Mesendoderm (in vitro differentiated cells): ENCODE data around the gene ZNF430.

Source experiments
- DNase-seq: peaks from one replicate; pipeline ENCODE4 v3.0.0; 2013
- H2AK5ac ChIP-seq: 2 replicates; pipeline ENCODE4 v1.6.1; 2013; ENCODE audit warnings: low read length, inconsistent platforms
- H2BK120ac ChIP-seq: 2 replicates; pipeline ENCODE4 v1.6.1; 2013; ENCODE audit warnings: low read depth, mild to moderate bottlenecking, low read length, moderate library complexity, mixed read lengths
- H2BK15ac ChIP-seq: replicated peaks from 2 replicates; pipeline ENCODE4 v1.6.1; 2013; ENCODE audit warnings: low read depth, mild to moderate bottlenecking, moderate library complexity
- H2BK5ac ChIP-seq: 2 replicates; pipeline ENCODE4 v1.6.1; 2013; ENCODE audit warnings: low read length, inconsistent platforms
- H3K18ac ChIP-seq: 2 replicates; pipeline ENCODE4 v1.6.1; 2013; ENCODE audit warnings: mild to moderate bottlenecking, low read length, mixed read lengths
- H3K23ac ChIP-seq: one replicate; pipeline ENCODE4 v1.6.1; 2013; ENCODE audit warnings: low read length
- H3K27ac ChIP-seq: 2 replicates; pipeline ENCODE4 v1.5.1; 2013; ENCODE audit warnings: low read depth, mild to moderate bottlenecking, inconsistent platforms, low read length, moderate library complexity
- H3K27me3 ChIP-seq: 2 replicates; pipeline ENCODE4 v1.6.1; 2013; ENCODE audit warnings: low read length, control low read depth, mild to moderate bottlenecking, inconsistent platforms; ENCODE audit not compliant: insufficient read depth, poor library complexity
- H3K36me3 ChIP-seq: 2 replicates; pipeline ENCODE4 v1.6.1; 2013; ENCODE audit warnings: low read length, inconsistent platforms; ENCODE audit not compliant: control insufficient read depth, insufficient read depth
- H3K4ac ChIP-seq: one replicate; pipeline ENCODE4 v1.6.1; 2013; ENCODE audit warnings: low read depth, mild to moderate bottlenecking, low read length, moderate library complexity
- H3K4me1 ChIP-seq: 2 replicates; pipeline ENCODE4 v1.6.1; 2013; ENCODE audit warnings: low read depth, low read length, inconsistent platforms; ENCODE audit not compliant: control insufficient read depth
- H3K4me2 ChIP-seq: 2 replicates; pipeline ENCODE4 v1.6.1; 2013; ENCODE audit warnings: low read length
- H3K4me3 ChIP-seq: 2 replicates; pipeline ENCODE4 v1.5.1; 2013; ENCODE audit warnings: mild to moderate bottlenecking, low read length
- H3K56ac ChIP-seq: one replicate; pipeline ENCODE4 v1.6.1; 2013; ENCODE audit warnings: low read length
- H3K79me1 ChIP-seq: 2 replicates; pipeline ENCODE4 v1.6.1; 2013; ENCODE audit warnings: low read length, inconsistent platforms
- H3K79me2 ChIP-seq: 2 replicates; pipeline ENCODE4 v1.6.1; 2013; ENCODE audit warnings: mild to moderate bottlenecking, low read length; ENCODE audit not compliant: control insufficient read depth, insufficient read depth
- H3K9ac ChIP-seq: 2 replicates; pipeline ENCODE4 v1.6.1; 2013; ENCODE audit warnings: low read length, inconsistent platforms
- H4K5ac ChIP-seq: one replicate; pipeline ENCODE4 v1.6.1; 2013; ENCODE audit warnings: low read length
- H4K8ac ChIP-seq: one replicate; pipeline ENCODE4 v1.6.1; 2013; ENCODE audit warnings: low read depth, mild to moderate bottlenecking, control low read depth, low read length, moderate library complexity
- WGBS: extraction: QIAGEN DNeasy Blood & Tissue Kit; methylation state at CpG from one replicate; pipeline ENCODE4 v1.1.7; 2013; ENCODE audit warnings: low lambda C conversion rate, missing lambda C conversion rate; ENCODE audit not compliant: insufficient coverage; ENCODE audit errors: extremely low coverage; 5-methylcytosine and 5-hydroxymethylcytosine counted together

Gene ZNF430

GRCh38 chr19:21023901-21024300, 3.4 kb downstream of the ZNF430 start:
- no peak overlapping the region for H3K27ac ChIP-seq
- H3K36me3 ChIP-seq: no peaks in the 10 kb centered on the region
- DNase-seq: no peak

GRCh38 chr19:21028969-21029268, 8.5 kb downstream of the ZNF430 start:
- Histone ChIP-seq H3K4me3 (no peak overlapping the region), H3K9ac (no peak overlapping the region), H4K5ac (no peak overlapping the region), H3K18ac (no peak overlapping the region), H2BK120ac (no peak overlapping the region), H3K27ac (no peak overlapping the region), H3K79me1 (peaks cover 6% of the 10 kb centered on the region), H3K4me2 (no peak overlapping the region), H3K27me3 (no peaks in the 10 kb centered on the region), H2AK5ac (no peak overlapping the region), H3K56ac (no peak overlapping the region), H3K4ac (no peak overlapping the region), H3K79me2 (peaks cover 16% of the 10 kb centered on the region), H2BK5ac (no peak overlapping the region), H2BK15ac (no peak overlapping the region), H3K4me1 (no peaks in the 10 kb centered on the region), H4K8ac (no peak overlapping the region), H3K36me3 (no peaks in the 10 kb centered on the region), H3K23ac (no peak overlapping the region)
- no peak for DNase-seq

More at GRCh38 chr19:21023901-21024300, 3.4 kb downstream of the ZNF430 start:
- Histone ChIP-seq H2BK5ac (no peak overlapping the region), H3K56ac (no peak overlapping the region), H2AK5ac (no peak overlapping the region), H4K8ac (no peak overlapping the region), H3K4me2 (no peak overlapping the region), H3K79me1 (peaks cover 2% of the 10 kb centered on the region), H3K27me3 (no peaks in the 10 kb centered on the region), H3K23ac (no peak overlapping the region), H3K9ac (no peak overlapping the region), H4K5ac (no peak overlapping the region), H2BK15ac (no peak overlapping the region), H3K4me3 (no peak overlapping the region), H2BK120ac (no peak overlapping the region), H3K79me2 (peaks cover 23% of the 10 kb centered on the region), H3K4ac (no peak overlapping the region), H3K4me1 (no peaks in the 10 kb centered on the region), H3K18ac (no peak overlapping the region)

DNA sequence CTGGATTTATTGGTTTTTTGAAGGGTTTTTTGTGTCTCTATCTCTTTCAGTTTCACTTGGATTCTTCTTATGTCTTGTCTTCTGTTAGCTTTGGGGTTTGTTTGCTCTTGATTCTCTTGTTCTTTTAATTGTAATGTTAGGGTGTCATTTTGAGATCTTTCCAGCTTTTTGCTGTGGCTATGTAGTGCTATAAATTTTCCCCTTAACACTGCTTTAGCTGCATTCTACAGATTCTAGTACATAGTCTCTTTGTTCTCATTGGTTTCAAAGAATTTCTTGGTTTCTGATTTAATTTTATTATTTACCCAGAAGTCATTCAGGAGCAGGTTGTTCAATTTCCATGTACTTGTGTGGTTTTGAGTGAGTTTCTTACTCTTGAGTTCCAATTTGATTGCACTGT, 24.6 kb downstream of the ZNF430 start:
- Histone ChIP-seq H3K27ac (no peak overlapping the region), H2BK5ac (no peak overlapping the region), H3K9ac (no peak overlapping the region), H2BK15ac (no peak overlapping the region), H2BK120ac (no peak overlapping the region), H2AK5ac (no peak overlapping the region), H3K18ac (no peak overlapping the region), H3K79me1 (peaks cover 7% of the 10 kb centered on the region), H3K4me3 (no peak overlapping the region), H3K4ac (no peak overlapping the region), H3K23ac (no peak overlapping the region), H3K36me3 (peaks cover 4% of the 10 kb centered on the region), H3K79me2 (peaks cover 4% of the 10 kb centered on the region), H4K5ac (no peak overlapping the region), H3K56ac (no peak overlapping the region), H3K27me3 (no peaks in the 10 kb centered on the region), H4K8ac (no peak overlapping the region), H3K4me2 (no peak overlapping the region), H3K4me1 (no peaks in the 10 kb centered on the region)
- DNase-seq: no peak

DNA sequence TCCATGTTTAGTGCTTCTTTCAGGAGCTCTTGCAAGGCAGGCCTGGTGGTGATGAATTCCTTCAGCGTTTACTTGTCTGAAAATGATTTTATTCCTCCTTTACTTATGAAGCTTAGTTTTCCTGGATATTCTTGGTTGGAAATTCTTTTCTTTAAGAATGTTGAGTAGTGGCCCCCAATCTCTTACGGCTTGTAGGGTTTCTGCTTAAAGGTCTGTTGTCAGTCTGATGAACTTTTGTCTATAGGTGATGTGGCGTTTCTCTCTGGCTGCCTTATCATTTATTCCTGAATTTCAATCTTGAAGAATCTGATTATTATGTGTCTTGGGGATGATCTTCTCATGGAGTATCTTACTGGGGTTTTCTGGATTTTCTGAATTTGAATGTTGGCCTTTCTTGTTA, 26.0 kb downstream of the ZNF430 start:
- peaks cover 7% of the 10 kb centered on the region for H3K79me1 ChIP-seq
- no peak overlapping the region for H3K4ac ChIP-seq
- WGBS: no CpG with 5 or more reads among the region's 3 CpGs
- H3K27me3 ChIP-seq: no peaks in the 10 kb centered on the region
- no peak overlapping the region for H2AK5ac ChIP-seq
- no peak overlapping the region for H3K9ac ChIP-seq
- H2BK5ac ChIP-seq: no peak overlapping the region
- H3K18ac ChIP-seq: no peak overlapping the region
- H2BK120ac ChIP-seq: no peak overlapping the region
- H3K23ac ChIP-seq: no peak overlapping the region
- H3K56ac ChIP-seq: no peak overlapping the region
- peaks cover 3% of the 10 kb centered on the region for H3K79me2 ChIP-seq
- H3K4me1 ChIP-seq: no peaks in the 10 kb centered on the region
- H3K36me3 ChIP-seq: peaks cover 3% of the 10 kb centered on the region
- no peak overlapping the region for H2BK15ac ChIP-seq
- no peak for DNase-seq
- H3K4me2 ChIP-seq: no peak overlapping the region
- no peak overlapping the region for H3K27ac ChIP-seq
- no peak overlapping the region for H4K8ac ChIP-seq
- no peak overlapping the region for H4K5ac ChIP-seq
- no peak overlapping the region for H3K4me3 ChIP-seq

DNA sequence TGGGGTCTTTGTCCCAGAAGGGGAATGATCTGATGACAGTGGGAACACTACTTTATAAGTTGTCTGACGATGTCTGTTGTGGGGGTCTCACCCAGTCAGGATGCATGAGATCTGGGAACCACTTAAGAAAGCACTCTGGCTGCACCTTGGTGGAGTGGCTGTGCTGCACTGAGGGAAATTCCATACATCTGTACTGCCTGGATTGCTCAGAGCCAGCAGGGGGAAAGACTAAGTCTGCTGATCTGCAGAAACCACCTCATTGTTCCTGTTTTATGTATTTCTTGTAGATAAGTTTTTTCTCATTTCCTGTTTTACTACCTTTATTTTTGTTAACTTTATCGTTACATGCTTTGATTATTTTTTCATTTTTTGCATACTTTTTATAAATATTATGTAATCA, 27.3 kb downstream of the ZNF430 start:
- Histone ChIP-seq H3K36me3 (peaks cover 3% of the 10 kb centered on the region), H3K9ac (no peak overlapping the region), H4K5ac (no peak overlapping the region), H3K27me3 (no peaks in the 10 kb centered on the region), H3K4ac (no peak overlapping the region), H3K79me2 (peaks cover 2% of the 10 kb centered on the region), H2AK5ac (no peak overlapping the region), H2BK15ac (no peak overlapping the region), H4K8ac (no peak overlapping the region), H3K4me1 (no peaks in the 10 kb centered on the region), H3K4me2 (no peak overlapping the region), H3K18ac (no peak overlapping the region), H3K79me1 (peaks cover 7% of the 10 kb centered on the region), H2BK120ac (no peak overlapping the region), H3K56ac (no peak overlapping the region), H3K27ac (no peak overlapping the region), H3K4me3 (no peak overlapping the region), H2BK5ac (no peak overlapping the region), H3K23ac (no peak overlapping the region)
- WGBS: no CpG with 5 or more reads among the region's 2 CpGs
- DNase-seq: no peak

GRCh38 chr19:21052902-21053301, 32.4 kb downstream of the ZNF430 start:
- H2BK15ac ChIP-seq: no peak overlapping the region

More at GRCh38 chr19:21052902-21053301, 32.4 kb downstream of the ZNF430 start:
- Histone ChIP-seq H3K4me2 (no peak overlapping the region), H4K8ac (no peak overlapping the region), H3K79me2 (no peaks in the 10 kb centered on the region), H4K5ac (no peak overlapping the region), H3K4me1 (no peaks in the 10 kb centered on the region), H3K27ac (no peak overlapping the region), H3K56ac (no peak overlapping the region), H3K18ac (no peak overlapping the region), H3K4ac (no peak overlapping the region), H3K4me3 (no peak overlapping the region), H2AK5ac (no peak overlapping the region), H3K36me3 (no peaks in the 10 kb centered on the region), H2BK120ac (no peak overlapping the region), H2BK5ac (no peak overlapping the region), H3K79me1 (no peaks in the 10 kb centered on the region), H3K23ac (no peak overlapping the region), H3K27me3 (no peaks in the 10 kb centered on the region), H3K9ac (no peak overlapping the region)
- no peak for DNase-seq
- WGBS: no CpG with 5 or more reads among the region's 5 CpGs
